NOMO-1 treated with DMSO at 0.1 percent for 48 hours (cell line): ENCODE measurements around the gene TRAF2.

Source experiments
- DNase-seq: peaks from one replicate; lab custom pipeline; 2025; ENCODE audit not compliant: unreplicated experiment; lab: John Stamatoyannopoulos, UW

TRAF2 gene

DNA sequence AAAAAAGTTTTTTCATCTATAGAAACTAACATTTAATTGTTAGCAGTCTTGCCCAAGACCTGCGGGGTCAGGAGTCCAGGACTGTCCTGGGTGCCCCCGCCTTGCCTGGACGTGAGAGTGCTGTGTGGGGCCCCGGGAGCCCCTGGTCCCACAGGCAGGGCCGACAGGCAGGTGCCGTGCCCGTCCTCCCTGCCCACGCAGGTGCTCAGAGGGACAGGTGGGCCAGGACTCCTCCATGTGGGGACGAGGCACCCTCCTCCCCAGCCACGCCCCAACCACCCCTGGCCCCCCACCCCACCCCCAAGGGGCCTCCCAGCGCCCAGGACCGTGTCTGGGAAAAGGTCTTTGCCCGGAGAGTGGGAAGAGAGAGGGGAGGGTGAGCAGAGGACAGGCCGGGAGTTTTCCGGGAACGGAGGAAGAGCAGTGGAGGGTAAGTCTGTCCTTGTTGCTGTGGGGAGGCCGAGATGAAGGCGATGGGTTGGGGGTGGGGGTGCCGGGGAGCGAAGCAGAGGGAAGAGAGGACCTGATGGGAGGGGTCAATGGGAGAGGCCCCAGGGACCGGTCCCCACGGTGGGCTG is 63.0 kb downstream of the TRAF2 start:
- DNase-seq: no peak

GRCh38 chr9:136949817-136950655 is 63.7 kb downstream of the TRAF2 start:
- DNase-seq: peak; percentile 94

GRCh38 chr9:136950656-136951276 is 64.5 kb downstream of the TRAF2 start:
- DNase-seq: no peak

GRCh38 chr9:136951541-136952320 is 65.4 kb downstream of the TRAF2 start, which contains the start of gene LCN12:
TSS of gene LCN12 (plus strand) at chr9:136952273. CDS start at chr9:136952328, 55 bp downstream.
- DNase-seq: no peak

DNA sequence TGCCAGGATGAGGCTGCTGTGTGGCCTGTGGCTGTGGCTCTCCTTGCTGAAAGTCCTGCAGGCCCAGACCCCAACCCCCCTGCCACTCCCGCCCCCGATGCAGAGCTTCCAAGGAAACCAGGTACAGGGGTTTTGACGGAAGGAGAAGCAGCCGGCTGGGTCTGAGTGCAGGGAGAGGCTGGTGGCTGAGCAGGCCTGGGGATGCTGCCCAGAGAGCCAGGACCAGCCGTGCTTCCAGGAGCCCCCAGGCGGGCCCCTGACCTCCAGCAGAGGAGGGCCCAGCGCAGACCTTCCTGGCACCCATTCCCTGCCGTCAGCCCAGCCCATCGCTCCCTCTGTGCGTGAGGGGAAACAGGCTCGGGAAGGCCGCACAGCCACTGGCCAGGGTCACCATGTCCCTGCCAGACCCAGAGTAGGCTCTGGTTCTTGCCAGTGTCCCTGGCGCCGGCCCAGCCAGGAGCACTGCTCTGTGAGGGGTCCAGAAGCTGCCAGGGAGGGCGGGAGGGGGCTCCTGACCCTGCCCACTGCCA is 66.1 kb downstream of the TRAF2 start:
- no peak for DNase-seq

GRCh38 chr9:136952876-136953770 is 66.8 kb downstream of the TRAF2 start:
- no peak for DNase-seq

GRCh38 chr9:136953771-136954269 is 67.5 kb downstream of the TRAF2 start:
- no peak for DNase-seq

DNA sequence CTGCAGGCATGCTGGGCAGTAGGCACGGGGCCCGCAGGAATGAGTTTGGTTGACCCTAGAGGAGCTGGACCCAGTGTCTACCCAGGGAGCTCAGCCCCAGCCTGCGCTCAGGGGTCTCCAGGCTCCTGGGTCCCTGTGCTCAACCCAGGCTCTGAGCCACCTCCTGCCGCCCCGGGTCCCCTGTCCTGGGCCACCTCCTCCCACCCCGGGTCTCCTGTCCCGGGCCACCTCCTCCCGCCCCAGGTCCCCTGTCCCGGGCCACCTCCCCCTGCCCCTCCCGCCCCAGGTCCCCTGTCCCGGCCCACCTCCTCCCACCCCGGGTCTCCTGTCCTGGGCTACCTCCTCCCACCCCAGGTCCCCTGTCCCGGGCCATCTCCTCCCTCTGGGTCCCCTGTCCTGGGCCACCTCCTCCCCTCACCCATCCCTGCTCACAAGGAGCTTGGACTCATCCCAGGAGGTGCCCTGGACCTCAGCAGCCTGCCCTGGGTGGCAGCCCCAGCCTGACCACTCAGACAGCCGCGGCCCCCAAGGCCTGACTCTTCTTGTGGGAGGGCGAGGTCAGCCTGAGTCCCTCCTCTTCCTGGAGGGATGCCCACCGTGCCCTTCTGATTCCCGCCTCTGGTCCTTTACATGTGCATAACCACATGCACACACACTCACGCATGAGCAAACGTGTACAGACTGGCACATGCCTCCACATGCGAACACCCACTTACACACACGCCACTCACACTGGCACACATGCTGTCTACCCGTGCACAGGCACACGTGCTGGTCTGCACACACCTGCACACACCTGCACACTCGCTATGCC is 68.2 kb downstream of the TRAF2 start:
- DNase-seq: no peak

DNA sequence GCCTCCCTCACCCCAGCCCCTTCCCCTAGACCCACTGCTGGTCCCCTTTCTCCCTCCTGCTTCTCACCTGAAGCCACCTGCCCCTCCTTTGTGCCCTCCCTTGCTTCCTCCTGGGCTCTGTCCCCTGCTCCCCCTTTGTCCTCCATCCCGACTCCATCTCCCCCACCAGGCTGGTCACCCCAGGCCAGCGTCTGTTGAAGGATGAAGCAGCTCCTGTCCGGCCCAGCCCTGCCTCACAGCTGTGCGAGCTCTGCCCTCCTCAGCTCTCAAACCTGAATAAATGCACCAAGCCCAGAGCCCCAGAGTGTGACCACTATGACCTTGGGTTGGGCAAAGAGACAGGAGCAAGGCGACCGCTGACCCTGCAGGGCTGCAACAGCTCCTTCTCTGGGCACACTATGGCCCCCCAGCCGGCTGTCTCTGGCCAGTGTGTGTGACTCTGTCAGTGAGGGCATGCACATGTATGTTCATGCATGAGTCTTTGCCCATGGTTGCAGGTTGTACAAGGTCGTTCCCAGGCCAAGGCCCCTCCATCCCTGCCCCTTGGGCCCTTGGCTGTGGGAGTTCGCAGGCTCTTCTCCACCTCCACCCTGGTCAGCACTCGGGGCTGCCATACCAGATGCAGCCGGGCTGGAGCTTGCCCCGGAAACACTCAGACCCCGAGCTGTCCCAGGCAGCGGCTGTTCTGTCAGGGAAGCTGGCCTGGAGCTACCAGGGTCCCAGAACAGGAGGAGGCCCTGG is 69.1 kb downstream of the TRAF2 start:
- no peak for DNase-seq

- DNase-seq: no peak
These were observed 69.6 kb downstream of the TRAF2 start for GRCh38 chr9:136955943-136956335.

GRCh38 chr9:136956604-136957003 is 70.3 kb downstream of the TRAF2 start:
- no peak for DNase-seq

GRCh38 chr9:136957461-136957860 is 71.1 kb downstream of the TRAF2 start:
- DNase-seq: no peak

DNA sequence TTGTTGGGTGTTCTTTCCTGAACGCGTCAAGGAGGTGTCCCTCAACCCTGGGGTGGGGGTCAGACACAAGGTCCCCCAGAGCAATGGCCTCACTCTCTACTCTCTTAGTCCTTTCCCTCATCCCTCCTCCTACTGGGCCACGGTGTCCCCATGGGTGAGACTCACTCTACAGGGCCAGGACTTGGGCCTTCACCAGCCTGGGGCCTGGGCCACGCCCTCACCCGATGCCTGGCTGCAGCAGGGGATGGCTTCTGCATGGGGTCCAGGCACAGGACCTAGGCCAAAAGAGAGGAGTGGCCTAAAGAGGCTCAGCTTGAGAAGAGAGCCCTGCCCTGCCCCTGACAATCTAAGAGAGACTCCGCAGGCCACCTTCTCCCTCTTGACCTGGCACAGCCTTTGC is 71.6 kb downstream of the TRAF2 start:
- no peak for DNase-seq

DNA sequence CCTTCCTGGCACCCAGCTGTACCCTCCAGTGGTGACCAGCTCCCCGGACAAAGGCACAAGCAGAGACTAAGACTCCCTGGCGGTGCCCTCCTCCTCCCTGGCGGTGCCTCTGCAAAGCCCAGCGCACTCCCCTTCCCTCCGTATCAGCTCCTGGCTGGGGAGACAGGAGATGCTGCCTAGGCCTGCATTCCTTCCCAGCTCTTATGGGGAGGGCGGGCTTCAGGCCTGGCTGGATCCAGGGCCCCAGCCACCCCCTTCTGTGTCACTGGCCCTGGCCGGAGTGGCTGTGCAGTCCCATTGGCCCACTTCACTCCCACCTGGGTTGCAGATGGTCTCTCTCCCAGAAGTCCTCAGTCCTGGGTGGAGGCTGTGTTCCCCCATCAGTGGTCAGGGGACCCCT is 72.2 kb downstream of the TRAF2 start:
- DNase-seq: no peak

- no peak for DNase-seq
These were observed 72.9 kb downstream of the TRAF2 start for GRCh38 chr9:136958898-136959850.

GRCh38 chr9:136960212-136960937 is 74.1 kb downstream of the TRAF2 start:
- DNase-seq: no peak

GRCh38 chr9:136960938-136961275 is 74.6 kb downstream of the TRAF2 start:
- no peak for DNase-seq
